H9 (cell line): ENCODE results near the gene INHBB. TPM values are rescaled to one million over a fixed set of nuclear protein-coding genes. Genes with fewer than 3 reads are reported as not detected.

ENCODE experiments used
- DNase-seq: peaks from one replicate; pipeline ENCODE4 v3.0.0-alpha.2; 2017
- H2AFZ ChIP-seq: one replicate; pipeline ENCODE4 v1.6.1; 2013; ENCODE audit warnings: mild to moderate bottlenecking, low read length, control low read depth, moderate library complexity
- H2AK5ac ChIP-seq: 2 replicates; pipeline ENCODE4 v1.6.1; 2013; ENCODE audit warnings: low read length, control low read depth, mixed read lengths; ENCODE audit not compliant: insufficient read length
- H2BK120ac ChIP-seq: one replicate; pipeline ENCODE4 v1.6.1; 2013; ENCODE audit warnings: low read depth, mild to moderate bottlenecking, low read length, control low read depth, inconsistent platforms; ENCODE audit not compliant: poor library complexity, severe bottlenecking
- H2BK12ac ChIP-seq: 2 replicates; pipeline ENCODE4 v1.6.1; 2013; ENCODE audit warnings: low read length, control low read depth, mixed read lengths, low read depth; ENCODE audit not compliant: insufficient read length
- H2BK15ac ChIP-seq: 2 replicates; pipeline ENCODE4 v1.6.1; 2013; ENCODE audit warnings: low read depth, low read length, control low read depth
- H2BK20ac ChIP-seq: one replicate; pipeline ENCODE4 v1.6.1; 2013; ENCODE audit warnings: low read depth, mild to moderate bottlenecking, low read length, control low read depth, inconsistent platforms; ENCODE audit not compliant: poor library complexity, severe bottlenecking
- H2BK5ac ChIP-seq: 2 replicates; pipeline ENCODE4 v1.6.1; 2013; ENCODE audit warnings: low read length, control low read depth, mixed read lengths; ENCODE audit not compliant: insufficient read length
- H3K14ac ChIP-seq: 2 replicates; pipeline ENCODE4 v1.6.1; 2013; ENCODE audit warnings: low read length, control low read depth; ENCODE audit not compliant: insufficient read depth
- H3K18ac ChIP-seq: 2 replicates; pipeline ENCODE4 v1.6.1; 2013; ENCODE audit warnings: low read depth, mild to moderate bottlenecking, mixed read lengths, low read length, control low read depth; ENCODE audit not compliant: insufficient read length
- H3K23ac ChIP-seq: 2 replicates; pipeline ENCODE4 v1.6.1; 2013; ENCODE audit warnings: low read length, control low read depth, mixed read lengths, low read depth; ENCODE audit not compliant: insufficient read length
- H3K23me2 ChIP-seq: 2 replicates; pipeline ENCODE4 v1.6.1; 2013; ENCODE audit warnings: low read depth, mild to moderate bottlenecking, mixed read lengths, low read length, control low read depth; ENCODE audit not compliant: insufficient read length, poor library complexity, severe bottlenecking
- H3K27ac ChIP-seq: 2 replicates; pipeline ENCODE4 v1.5.1; 2013; ENCODE audit warnings: low read length, control low read depth, mixed read lengths, low read depth; ENCODE audit not compliant: insufficient read length
- H3K27me3 ChIP-seq: 2 replicates; pipeline ENCODE4 v1.6.1; 2013; ENCODE audit warnings: low read length, control low read depth, inconsistent platforms; ENCODE audit not compliant: insufficient read depth
- H3K4ac ChIP-seq: 2 replicates; pipeline ENCODE4 v1.6.1; 2013; ENCODE audit warnings: low read depth, mild to moderate bottlenecking, control low read depth, inconsistent platforms, low read length, moderate library complexity
- H3K4me1 ChIP-seq: 2 replicates; pipeline ENCODE4 v1.6.1; 2013; ENCODE audit warnings: low read length, control low read depth, inconsistent platforms; ENCODE audit not compliant: insufficient read depth
- H3K4me2 ChIP-seq: 2 replicates; pipeline ENCODE4 v1.6.1; 2013; ENCODE audit warnings: low read length, control low read depth, mixed read lengths; ENCODE audit not compliant: insufficient read length, insufficient read depth
- H3K56ac ChIP-seq: 2 replicates; pipeline ENCODE4 v1.6.1; 2013; ENCODE audit warnings: low read depth, mild to moderate bottlenecking, mixed read lengths, low read length, control low read depth; ENCODE audit not compliant: insufficient read length
- H3K79me1 ChIP-seq: 2 replicates; pipeline ENCODE4 v1.6.1; 2013; ENCODE audit warnings: low read depth, mild to moderate bottlenecking, moderate library complexity, low read length, control low read depth, inconsistent platforms; ENCODE audit not compliant: insufficient read depth, poor library complexity, severe bottlenecking
- H3K79me2 ChIP-seq: 2 replicates; pipeline ENCODE4 v1.6.1; 2013; ENCODE audit warnings: low read length, control low read depth, inconsistent platforms; ENCODE audit not compliant: insufficient read depth
- H3K9ac ChIP-seq: 2 replicates; pipeline ENCODE4 v1.6.1; 2013; ENCODE audit warnings: low read length, control low read depth, mixed read lengths; ENCODE audit not compliant: insufficient read length; ENCODE audit errors: extremely low read depth
- H3K9me3 ChIP-seq: one replicate; pipeline ENCODE4 v1.6.1; 2013; ENCODE audit warnings: low read depth, low read length, inconsistent platforms; ENCODE audit not compliant: control insufficient read depth
- H3T11ph ChIP-seq: one replicate; pipeline ENCODE4 v1.6.1; 2013; ENCODE audit warnings: mild to moderate bottlenecking, low read length, control low read depth, inconsistent platforms
- H4K20me1 ChIP-seq: one replicate; pipeline ENCODE4 v1.6.1; 2013; ENCODE audit not compliant: control insufficient read depth, insufficient read length, insufficient read depth
- H4K5ac ChIP-seq: 2 replicates; pipeline ENCODE4 v1.6.1; 2013; ENCODE audit warnings: low read depth, mild to moderate bottlenecking, mixed read lengths, low read length, control low read depth; ENCODE audit not compliant: insufficient read length
- H4K8ac ChIP-seq: replicated peaks from 2 replicates; pipeline ENCODE4 v1.6.1; 2013; ENCODE audit warnings: low read length, control low read depth, mixed read lengths, low read depth; ENCODE audit not compliant: insufficient read length
- H4K91ac ChIP-seq: 2 replicates; pipeline ENCODE4 v1.6.1; 2013; ENCODE audit warnings: low read depth, mild to moderate bottlenecking, moderate library complexity, mixed read lengths, low read length, control low read depth; ENCODE audit not compliant: insufficient read length
- H3K27ac Mint-ChIP-seq, 3 experiments: 2 replicates in 2 of 3; 3 replicates in 1 of 3; pipeline ENCODE4 v1.8.0; 2020 to 2021; ENCODE audit warnings: mixed read lengths in 3 of 3, mild to moderate bottlenecking in 1 of 3, moderate library complexity in 1 of 3
- H3K27me3 Mint-ChIP-seq: 2 replicates; pipeline ENCODE4 v1.8.0; 2021; ENCODE audit warnings: low read depth, mild to moderate bottlenecking, moderate library complexity, mixed read lengths
- H3K36me3 Mint-ChIP-seq, 3 experiments: 2 replicates in 2 of 3; 3 replicates in 1 of 3; pipeline ENCODE4 v1.8.0; 2020 to 2021; ENCODE audit warnings: low read depth in 3 of 3, mixed read lengths in 3 of 3; ENCODE audit not compliant: insufficient read depth in 1 of 3
- H3K4me1 Mint-ChIP-seq, 2 experiments: 2 replicates each; pipeline ENCODE4 v1.8.0; 2020; ENCODE audit warnings: mixed read lengths in 2 of 2
- H3K4me3 Mint-ChIP-seq, 2 experiments: 2 replicates in 1 of 2; 3 replicates in 1 of 2; pipeline ENCODE4 v1.8.0; 2020 to 2021; ENCODE audit warnings: mild to moderate bottlenecking in 2 of 2, mixed read lengths in 2 of 2, moderate library complexity in 1 of 2
- H3K9me3 Mint-ChIP-seq, 2 experiments: 2 replicates in 1 of 2; 3 replicates in 1 of 2; pipeline ENCODE4 v1.8.0; 2020; ENCODE audit warnings: mild to moderate bottlenecking in 2 of 2, mixed read lengths in 2 of 2, moderate library complexity in 1 of 2
- WGBS: extraction: QIAGEN DNeasy Blood & Tissue Kit; methylation state at CpG from one replicate; pipeline ENCODE4 v1.1.7; 2013; ENCODE audit warnings: missing lambda C conversion rate, low lambda C conversion rate, mixed read lengths; ENCODE audit not compliant: insufficient read length; ENCODE audit errors: extremely low coverage; 5-methylcytosine and 5-hydroxymethylcytosine counted together
- total RNA-seq: library from RNA; stranded (reverse); gene quantifications from 2 replicates; pipeline ENCODE4 v1.2.1, GENCODE V29; 2021
- TF ChIP-seq, protein P1 (sequence below): fragments of 200-600 bp; sonication (generic); conservative IDR thresholded peaks from 3 replicates; pipeline ENCODE4 v1.8.0; 2021; ENCODE audit warnings: antibody characterized with exemption, mild to moderate bottlenecking

The INHBB gene
- total RNA-seq, 1 experiment from 2014 or later: 0.13 TPM

- H3K4me3 Mint-ChIP-seq: no peak overlapping the region
- WGBS: no CpG with 5 or more reads among the region's 11 CpGs
- Histone ChIP-seq H2AK5ac (no peak overlapping the region), H3K4ac (no peak overlapping the region), H3K27ac (no peak overlapping the region), H3K9ac (no peak overlapping the region), H3K4me2 (no peak overlapping the region), H4K20me1 (no peaks in the 10 kb centered on the region), H3K79me2 (no peaks in the 10 kb centered on the region), H3K27me3 (no peaks in the 10 kb centered on the region), H3K9me3 (no peaks in the 10 kb centered on the region), H4K91ac (no peak overlapping the region), H2BK120ac (no peak overlapping the region), H2BK15ac (no peak overlapping the region), H2BK5ac (no peak overlapping the region), H2AFZ (no peak overlapping the region), H4K8ac (no peak overlapping the region), H3K23ac (no peak overlapping the region), H3T11ph (no peak overlapping the region), H3K4me1 (peaks cover 2% of the 10 kb centered on the region; the same call in 1 of the 2 replicates), H2BK20ac (no peak overlapping the region), H2BK12ac (no peak overlapping the region), H3K14ac (no peak overlapping the region), H4K5ac (no peak overlapping the region), H3K18ac (no peak overlapping the region), H3K56ac (no peak overlapping the region), H3K23me2 (no peaks in the 10 kb centered on the region), H3K79me1 (no peaks in the 10 kb centered on the region)
- no peaks in the 10 kb centered on the region for H3K36me3 Mint-ChIP-seq
- H3K27ac Mint-ChIP-seq: peak overlapping the region in 1 of 3 experiments; percentile 44; a peak in 1 of 7 replicates
- peaks cover 0 to under 1% of the 10 kb centered on the region in 2 experiments; a peak in 2 of 5 replicates for H3K9me3 Mint-ChIP-seq
- DNase-seq: no peak
- H3K4me1 Mint-ChIP-seq: peaks cover 27 to 38% of the 10 kb centered on the region in 2 experiments
- TF ChIP-seq, protein P1, sequence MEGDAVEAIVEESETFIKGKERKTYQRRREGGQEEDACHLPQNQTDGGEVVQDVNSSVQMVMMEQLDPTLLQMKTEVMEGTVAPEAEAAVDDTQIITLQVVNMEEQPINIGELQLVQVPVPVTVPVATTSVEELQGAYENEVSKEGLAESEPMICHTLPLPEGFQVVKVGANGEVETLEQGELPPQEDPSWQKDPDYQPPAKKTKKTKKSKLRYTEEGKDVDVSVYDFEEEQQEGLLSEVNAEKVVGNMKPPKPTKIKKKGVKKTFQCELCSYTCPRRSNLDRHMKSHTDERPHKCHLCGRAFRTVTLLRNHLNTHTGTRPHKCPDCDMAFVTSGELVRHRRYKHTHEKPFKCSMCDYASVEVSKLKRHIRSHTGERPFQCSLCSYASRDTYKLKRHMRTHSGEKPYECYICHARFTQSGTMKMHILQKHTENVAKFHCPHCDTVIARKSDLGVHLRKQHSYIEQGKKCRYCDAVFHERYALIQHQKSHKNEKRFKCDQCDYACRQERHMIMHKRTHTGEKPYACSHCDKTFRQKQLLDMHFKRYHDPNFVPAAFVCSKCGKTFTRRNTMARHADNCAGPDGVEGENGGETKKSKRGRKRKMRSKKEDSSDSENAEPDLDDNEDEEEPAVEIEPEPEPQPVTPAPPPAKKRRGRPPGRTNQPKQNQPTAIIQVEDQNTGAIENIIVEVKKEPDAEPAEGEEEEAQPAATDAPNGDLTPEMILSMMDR: no peak
- H3K27me3 Mint-ChIP-seq: peaks cover 58% of the 10 kb centered on the region
These were observed 36.7 kb downstream of the INHBB start for GRCh38 chr2:120382541-120383144.
